ENCODE measurements around the gene NLGN1. TPM values are rescaled to one million over a fixed set of nuclear protein-coding genes. Genes with fewer than 3 reads are reported as not detected.
A peak's percentile ranks its signal among the peaks of the same experiment; 100 is the strongest.
"Not testable (repeated sequence)": the region's sequence is repeated elsewhere in the genome, so short reads cannot be mapped to it uniquely, and the experiment has no call there.

The NLGN1 gene
- total RNA-seq (not detected), polyA plus RNA-seq (not detected), total RNA-seq (0 to 0.17 (median 0) reads per million in 6 experiments)

DNA sequence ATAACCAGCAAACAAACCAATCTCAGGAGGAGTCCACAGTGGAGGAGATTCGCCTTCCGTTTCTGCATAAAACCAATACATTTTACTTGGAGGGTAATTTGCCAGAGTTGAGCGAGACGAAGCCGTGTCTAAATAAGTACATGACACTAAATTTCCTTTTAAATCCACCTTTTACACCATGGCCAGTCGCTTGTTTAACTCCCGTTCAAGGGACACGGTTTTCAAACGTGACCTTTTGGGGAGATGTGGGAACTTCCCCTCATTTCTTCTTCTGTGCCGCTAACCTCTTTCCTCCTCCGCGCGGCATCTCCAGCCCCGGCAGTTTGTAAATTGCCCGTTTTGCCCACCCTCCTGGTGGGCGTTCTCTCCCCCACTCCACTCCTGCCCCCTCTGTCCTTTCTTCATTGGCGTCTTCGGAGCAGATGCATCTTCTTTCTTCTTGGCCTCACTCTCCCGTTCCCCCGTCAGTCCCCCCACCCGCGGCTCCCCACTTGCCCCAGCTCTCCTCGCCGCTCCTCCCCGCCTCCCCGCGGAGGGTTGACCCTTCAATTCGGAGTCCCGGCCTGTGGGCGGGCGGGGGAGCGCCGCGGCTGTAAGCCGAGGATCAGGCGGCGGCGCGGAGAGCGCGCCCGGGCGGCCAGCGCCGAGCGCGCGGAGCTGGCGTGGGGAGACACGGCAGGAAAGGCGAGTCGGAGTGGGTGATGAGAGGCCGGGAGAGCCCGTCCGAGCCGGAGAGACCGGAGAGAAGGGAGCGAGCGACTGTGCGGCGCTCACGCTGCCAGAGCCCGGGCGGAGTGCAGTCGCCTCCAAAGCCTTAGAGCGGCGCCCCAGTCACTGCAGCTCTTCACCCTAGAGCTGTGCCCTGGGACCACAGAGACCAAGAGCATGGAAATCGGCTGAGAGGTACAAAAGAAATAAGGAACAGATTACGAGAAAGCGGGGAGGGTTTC, at the start of gene NLGN1:
Gene NLGN1 (plus strand): TSS at position 584 of the 950 bp plus-strand sequence.
- Mint-ChIP-seq H3K27me3 (peaks cover 45 to 76% (median 51%) of the 10 kb centered on the region in 5 donors), H3K4me1 (peaks cover 17 to 41% (median 30%) of the 10 kb centered on the region in 4 donors), H3K4me3 (peak within 1 kb of the TSS; percentile 50 to 88 (median 78)), H3K27ac (peak within 1 kb of the TSS in 2 of 10 donors; percentile 22 to 67), H3K9me3 (peaks cover 0 to 18% (median 4%) of the 10 kb centered on the region in 9 donors), H3K36me3 (peaks cover 0 to 6% (median 0%) of the 10 kb centered on the region in 3 donors)
- ATAC-seq, result no peak
- no peak for DNase-seq
- POLR2A ChIA-PET, result no interaction called here

DNA sequence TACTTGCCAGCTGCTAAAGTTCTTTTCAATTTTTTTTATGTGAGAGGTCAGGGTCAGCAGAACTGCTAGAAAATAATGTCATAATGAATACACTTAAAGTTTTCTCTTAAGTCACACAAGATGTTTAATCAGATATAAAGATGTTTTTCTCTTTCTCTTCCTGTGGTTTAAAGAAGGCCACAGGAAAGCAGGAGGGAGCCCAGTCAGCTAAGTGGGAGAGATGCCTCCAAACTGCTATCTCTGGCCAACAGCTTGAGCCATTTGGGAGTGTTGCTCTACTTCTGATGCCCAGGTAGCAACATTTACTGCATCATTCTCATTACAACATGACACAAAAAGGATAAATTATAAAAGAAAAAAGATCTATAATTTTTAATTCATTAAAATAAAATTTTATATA, 45.7 kb upstream of the NLGN1 start:
- Mint-ChIP-seq H3K9me3 (peaks cover 11 to 41% (median 27%) of the 10 kb centered on the region in 9 donors), H3K4me1 (no peaks in the 10 kb centered on the region), H3K27ac (no peak overlapping the region), H3K36me3 (peaks cover 0 to 18% (median 4%) of the 10 kb centered on the region in 3 donors), H3K4me3 (no peak overlapping the region), H3K27me3 (peaks cover 0 to 4% (median 0%) of the 10 kb centered on the region in 5 donors)
- ATAC-seq (no peak), DNase-seq (no peak)
- POLR2A ChIA-PET, result no interaction called here

DNA sequence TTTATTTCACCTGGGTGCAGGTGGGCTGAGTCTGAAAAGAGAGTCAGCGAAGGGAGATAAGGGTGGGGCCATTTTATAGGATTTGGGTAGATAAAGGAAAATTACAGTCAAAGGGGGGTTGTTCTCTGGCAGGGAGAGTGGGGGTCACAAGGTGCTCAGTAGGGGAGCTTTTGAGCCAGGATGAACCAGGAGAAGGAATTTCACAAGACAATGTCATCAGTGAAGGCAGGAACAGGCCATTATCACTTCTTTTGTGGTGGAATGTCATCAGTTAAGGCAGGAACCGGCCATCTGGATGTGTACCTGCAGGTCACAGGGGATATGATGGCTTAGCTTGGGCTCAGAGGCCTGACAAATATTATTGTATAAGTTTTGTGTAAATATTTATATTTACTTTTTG, 44.4 kb upstream of the NLGN1 start:
- peaks cover 0 to 16% (median 4%) of the 10 kb centered on the region in 3 donors for H3K36me3 Mint-ChIP-seq
- H3K4me1 Mint-ChIP-seq, ATAC-seq, DNase-seq, H3K4me3 Mint-ChIP-seq, POLR2A ChIA-PET, H3K27me3 Mint-ChIP-seq, H3K27ac Mint-ChIP-seq: not testable (repeated sequence)
- peaks cover 10 to 41% (median 23%) of the 10 kb centered on the region in 9 donors for H3K9me3 Mint-ChIP-seq

DNA sequence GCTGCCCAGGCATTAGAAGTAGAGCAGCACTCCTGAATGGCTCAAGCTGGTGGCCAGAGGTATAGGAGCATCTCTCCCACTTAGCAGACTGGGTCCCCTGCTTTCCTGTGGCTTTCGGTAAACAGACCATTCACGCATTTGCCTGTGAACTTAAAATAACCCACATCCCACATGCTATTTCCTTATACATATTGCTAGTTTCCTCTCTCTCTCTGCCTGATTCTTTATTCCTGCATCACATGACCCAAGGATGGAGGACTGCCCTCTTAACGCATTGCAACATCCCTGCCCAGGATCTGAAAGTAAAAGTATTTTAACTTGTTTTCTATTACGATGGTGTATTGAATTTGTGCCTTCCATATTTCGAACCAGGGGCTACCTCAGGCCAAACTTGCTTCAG, 43.4 kb upstream of the NLGN1 start:
- DNase-seq (no peak), ATAC-seq (no peak)
- Mint-ChIP-seq H3K4me3 (no peak overlapping the region), H3K4me1 (no peaks in the 10 kb centered on the region), H3K27ac (no peak overlapping the region), H3K9me3 (peaks cover 6 to 31% (median 20%) of the 10 kb centered on the region in 9 donors), H3K27me3 (peaks cover 0 to 4% (median 0%) of the 10 kb centered on the region in 5 donors), H3K36me3 (peaks cover 0 to 16% (median 4%) of the 10 kb centered on the region in 3 donors)
- POLR2A ChIA-PET, result no interaction called here

DNA sequence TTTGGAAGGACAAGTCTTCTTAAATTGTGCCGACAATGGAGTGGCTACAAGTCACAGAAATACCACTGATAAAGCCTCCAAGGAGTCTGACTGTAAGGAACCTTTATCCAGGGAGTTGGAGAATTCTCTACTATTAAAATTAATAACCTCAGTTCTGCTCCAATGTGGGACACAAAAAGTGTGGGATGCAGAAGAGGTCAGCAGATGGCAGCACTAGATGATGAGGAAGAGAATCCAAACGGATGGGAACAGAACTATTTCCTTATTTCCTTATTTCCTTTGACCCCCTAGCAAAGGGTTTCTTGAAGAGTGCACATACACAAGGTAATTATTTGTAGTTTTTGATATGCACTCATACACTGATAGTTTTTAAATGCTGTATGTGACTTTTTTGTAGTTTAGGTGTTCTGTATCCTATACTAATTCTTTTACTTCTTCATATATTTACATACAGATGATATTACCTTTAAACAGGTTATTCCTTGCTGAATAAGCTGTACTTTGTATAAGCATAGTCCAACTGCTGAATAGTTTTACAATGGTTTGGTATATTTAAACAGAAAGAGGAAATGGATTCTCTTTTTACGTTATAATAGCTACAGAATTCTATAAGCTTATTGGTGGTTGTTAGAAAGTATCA, 25.6 kb upstream of the NLGN1 start:
- peaks cover 0 to 16% (median 0%) of the 10 kb centered on the region in 9 donors for H3K9me3 Mint-ChIP-seq
- POLR2A ChIA-PET, result no interaction called here
- no peak overlapping the region for H3K27ac Mint-ChIP-seq
- no peaks in the 10 kb centered on the region for H3K4me1 Mint-ChIP-seq
- H3K36me3 Mint-ChIP-seq, result no peaks in the 10 kb centered on the region
- no peaks in the 10 kb centered on the region for H3K27me3 Mint-ChIP-seq
- no peak for ATAC-seq
- no peak for DNase-seq
- H3K4me3 Mint-ChIP-seq, result no peak overlapping the region

DNA sequence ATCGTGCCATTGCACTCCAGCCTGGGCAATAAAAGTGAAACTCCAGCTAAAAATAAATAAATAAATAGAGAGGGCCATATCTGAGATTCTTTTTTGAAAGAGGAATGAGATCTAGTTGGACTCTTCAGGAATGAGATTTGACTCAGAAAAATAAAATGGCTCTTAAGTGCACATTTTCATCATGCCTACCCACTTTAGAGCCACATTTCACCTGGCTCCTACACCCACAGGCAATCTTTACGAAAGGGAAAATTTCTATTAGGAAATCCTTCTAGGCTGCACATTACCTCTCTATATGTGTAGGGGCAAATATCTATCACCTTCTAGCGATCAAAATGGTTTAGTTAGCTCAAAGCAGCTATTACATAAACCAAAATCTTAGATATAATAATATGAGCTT, 16.9 kb upstream of the NLGN1 start:
- POLR2A ChIA-PET, result no interaction called here
- Mint-ChIP-seq H3K27ac (no peak overlapping the region), H3K4me1 (no peaks in the 10 kb centered on the region), H3K36me3 (peaks cover 0 to under 1% (median 0%) of the 10 kb centered on the region in 3 donors), H3K9me3 (peaks cover 0 to 23% (median 4%) of the 10 kb centered on the region in 9 donors), H3K4me3 (no peak overlapping the region), H3K27me3 (peaks cover 0 to 6% (median 0%) of the 10 kb centered on the region in 5 donors)
- ATAC-seq, result no peak
- no peak for DNase-seq

DNA sequence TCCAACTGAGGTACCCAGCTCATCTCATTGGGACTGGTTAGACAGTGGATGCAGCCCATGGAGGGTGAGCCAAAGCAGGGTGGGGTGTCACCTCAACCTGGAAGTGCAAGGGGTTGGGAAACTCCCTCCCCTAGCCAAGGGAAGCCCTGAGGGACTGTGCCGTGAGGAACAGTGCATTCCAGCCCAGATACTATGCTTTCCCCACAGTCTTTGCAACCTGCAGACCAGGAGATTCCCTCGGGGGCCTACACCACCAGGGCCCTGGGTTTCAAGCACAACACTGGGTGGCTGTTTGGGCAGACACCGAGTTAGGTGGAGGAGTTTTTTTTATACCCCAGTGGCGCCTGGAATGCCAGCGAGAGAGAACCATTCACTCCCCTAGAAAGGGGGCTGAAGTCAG, 15.6 kb upstream of the NLGN1 start:
- peaks cover 1 to 32% (median 8%) of the 10 kb centered on the region in 9 donors for H3K9me3 Mint-ChIP-seq
- POLR2A ChIA-PET, DNase-seq, H3K36me3 Mint-ChIP-seq, H3K4me3 Mint-ChIP-seq, H3K27ac Mint-ChIP-seq, H3K4me1 Mint-ChIP-seq, ATAC-seq: not testable (repeated sequence)
- peaks cover 0 to 11% (median 0%) of the 10 kb centered on the region in 5 donors for H3K27me3 Mint-ChIP-seq

DNA sequence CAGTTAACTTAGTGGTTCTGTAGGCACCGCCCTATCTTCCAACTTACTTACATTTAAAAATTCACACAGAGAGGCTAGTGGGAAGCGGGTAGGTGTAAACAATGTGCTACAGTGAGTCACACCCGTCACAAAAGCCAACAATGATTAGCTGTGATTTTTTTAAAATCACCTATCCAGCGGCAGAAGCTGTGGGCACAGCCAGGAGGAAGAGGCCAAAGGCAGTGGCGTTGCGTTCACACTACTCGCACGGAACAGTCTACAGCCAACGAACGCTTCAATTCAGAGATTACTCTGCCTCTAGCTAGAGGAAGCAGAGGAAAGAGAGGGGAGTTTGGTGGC, 2.5 kb upstream of the NLGN1 start:
- ATAC-seq (no peak), DNase-seq (no peak)
- Mint-ChIP-seq H3K27ac (peak overlapping the region in 7 of 10 donors; percentile 12 to 82 (median 56)), H3K36me3 (peaks cover 0 to 6% (median 0%) of the 10 kb centered on the region in 3 donors), H3K4me3 (peak overlapping the region; percentile 73 to 88 (median 82)), H3K9me3 (peaks cover 0 to 14% (median 0%) of the 10 kb centered on the region in 9 donors), H3K27me3 (peaks cover 35 to 73% (median 48%) of the 10 kb centered on the region in 5 donors), H3K4me1 (peaks cover 17 to 41% (median 30%) of the 10 kb centered on the region in 4 donors)
- POLR2A ChIA-PET, result no interaction called here

DNA sequence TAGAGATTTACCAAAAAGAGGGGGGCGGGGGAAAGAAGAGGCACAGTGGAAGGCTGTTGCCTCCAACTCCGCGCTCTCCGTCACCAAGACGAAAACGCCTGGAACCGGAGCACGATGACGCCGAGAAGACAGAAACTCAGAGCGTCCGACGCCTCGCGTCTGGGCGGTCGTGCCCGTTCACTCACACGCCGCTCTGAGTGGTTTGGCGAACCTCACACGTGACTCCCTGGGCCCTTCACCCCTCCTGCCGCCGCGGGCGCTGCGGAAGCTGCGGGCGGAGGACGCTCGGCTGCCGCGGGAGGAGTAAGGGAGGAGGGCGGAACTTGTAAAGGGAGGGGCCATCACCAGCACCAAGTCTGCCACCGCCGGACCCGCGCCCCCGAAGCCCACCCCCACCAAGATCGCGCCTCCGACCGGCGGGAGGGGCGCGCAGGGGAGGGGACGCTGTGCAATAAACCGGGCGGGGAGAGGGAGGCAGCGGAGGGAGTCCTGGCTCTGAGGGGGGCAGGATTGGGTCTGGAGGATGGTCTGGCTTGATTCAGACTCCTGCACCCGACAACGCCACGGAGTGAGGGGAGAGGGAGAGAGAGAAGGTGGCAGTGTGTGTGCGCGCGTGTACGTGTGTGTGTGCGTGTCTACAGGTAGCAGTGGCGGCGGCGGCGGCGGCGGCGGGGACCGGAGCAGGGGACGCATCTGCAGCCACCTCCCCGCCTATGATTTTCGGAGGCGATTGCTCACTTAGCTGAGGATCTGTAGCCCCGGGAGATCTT, 1.9 kb upstream of the NLGN1 start:
- H3K27me3 Mint-ChIP-seq, result peaks cover 40 to 74% (median 50%) of the 10 kb centered on the region in 5 donors
- DNase-seq (peak in 9 of 10 donors; percentile 6 to 61 (median 27)), ATAC-seq (peak; percentile 83 to 86)
- H3K36me3 Mint-ChIP-seq, result peaks cover 0 to 6% (median 0%) of the 10 kb centered on the region in 3 donors
- peaks cover 0 to 14% (median 4%) of the 10 kb centered on the region in 9 donors for H3K9me3 Mint-ChIP-seq
- POLR2A ChIA-PET, result no interaction called here
- peaks cover 17 to 41% (median 30%) of the 10 kb centered on the region in 4 donors for H3K4me1 Mint-ChIP-seq
- H3K27ac Mint-ChIP-seq, result peak overlapping the region in 6 of 10 donors; percentile 12 to 82 (median 60)
- peak overlapping the region; percentile 73 to 88 (median 83) for H3K4me3 Mint-ChIP-seq

DNA sequence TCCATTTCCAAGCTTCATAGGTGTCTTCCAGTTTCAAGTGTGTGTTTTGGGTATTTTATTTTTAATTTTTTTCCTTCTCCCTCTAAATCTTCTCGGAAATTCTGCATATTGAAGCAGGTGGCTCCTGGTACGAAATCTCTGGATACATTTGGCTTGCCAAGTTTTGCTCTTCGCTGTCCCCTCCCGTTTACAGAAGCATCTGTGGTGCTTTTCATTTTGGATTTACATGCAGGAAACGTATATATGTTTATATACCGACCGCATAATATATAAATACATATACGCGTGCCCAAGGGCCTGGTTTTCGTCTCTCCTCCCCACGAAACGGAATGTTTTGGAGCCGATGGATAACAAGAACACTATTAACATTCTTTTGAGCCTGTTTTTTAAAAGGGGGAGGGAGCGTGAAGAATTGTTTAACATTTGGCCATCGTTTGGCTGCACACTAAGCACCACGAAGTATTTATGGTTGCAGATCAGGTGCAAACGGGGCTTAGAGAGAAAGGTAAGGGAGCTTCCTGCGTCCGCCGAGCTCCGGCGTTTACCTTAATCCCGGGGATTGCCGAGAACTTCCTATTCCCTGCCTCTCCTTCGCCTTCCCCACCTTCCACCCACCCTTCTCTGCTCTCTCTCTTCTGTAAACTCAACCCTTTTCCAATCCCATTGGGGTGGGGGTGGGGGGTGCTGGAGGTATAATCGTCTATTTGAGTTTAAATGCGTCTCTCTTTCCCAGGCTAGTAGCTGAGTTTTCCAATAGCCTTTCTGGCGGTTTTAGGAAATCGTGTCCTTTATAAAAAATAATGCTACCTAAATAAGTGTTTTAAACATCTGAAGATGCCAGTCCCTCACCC, 1.1 kb upstream of the NLGN1 start:
- Mint-ChIP-seq H3K9me3 (peaks cover 0 to 18% (median 4%) of the 10 kb centered on the region in 9 donors), H3K4me1 (peaks cover 17 to 41% (median 30%) of the 10 kb centered on the region in 4 donors), H3K4me3 (peak overlapping the region; percentile 73 to 88 (median 83)), H3K27me3 (peaks cover 41 to 74% (median 52%) of the 10 kb centered on the region in 5 donors), H3K36me3 (peaks cover 0 to 6% (median 0%) of the 10 kb centered on the region in 3 donors), H3K27ac (peak overlapping the region in 2 of 10 donors; percentile 22 to 67)
- DNase-seq (no peak), ATAC-seq (no peak)
- POLR2A ChIA-PET, result no interaction called here

DNA sequence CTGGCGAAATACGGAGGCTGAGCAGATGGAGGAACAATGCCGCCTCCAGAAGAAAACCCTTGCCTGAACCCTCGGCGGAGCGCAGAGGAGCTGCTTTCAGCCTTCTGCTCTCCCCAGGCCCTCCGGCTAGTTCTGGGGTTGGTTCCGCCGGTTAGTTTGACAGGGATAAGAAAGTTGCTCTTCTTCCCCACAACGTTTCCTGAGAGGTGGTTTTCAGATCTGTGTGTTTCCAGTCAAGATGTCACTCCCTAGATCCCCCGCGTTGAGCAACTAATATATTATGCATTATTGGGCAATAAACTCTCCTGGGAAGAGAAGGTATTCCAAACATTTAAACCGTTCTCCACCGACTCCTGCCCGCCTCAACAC, 551 bp downstream of the NLGN1 start:
- no peak overlapping the region for H3K27ac Mint-ChIP-seq
- POLR2A ChIA-PET, result no interaction called here

More for the DNA sequence above, 551 bp downstream of the NLGN1 start:
- H3K36me3 Mint-ChIP-seq, result peaks cover 0 to 6% (median 0%) of the 10 kb centered on the region in 3 donors
- DNase-seq (no peak), ATAC-seq (no peak)
- peak overlapping the region in 9 of 10 donors; percentile 3 to 77 (median 48) for H3K4me3 Mint-ChIP-seq
- peaks cover 17 to 41% (median 30%) of the 10 kb centered on the region in 4 donors for H3K4me1 Mint-ChIP-seq
- peaks cover 44 to 76% (median 51%) of the 10 kb centered on the region in 5 donors for H3K27me3 Mint-ChIP-seq
- peaks cover 0 to 18% (median 4%) of the 10 kb centered on the region in 9 donors for H3K9me3 Mint-ChIP-seq

Measured in naive thymus-derived CD8-positive, alpha-beta T cell (primary cell).